ENCODE measurements around the gene C1orf226.

The C1orf226 gene

GRCh38 chr1:162366149-162366548, 15.4 kb upstream of the C1orf226 start:
- no peak for DNase-seq (ENCODE audit: low read depth in 2 of 2)

GRCh38 chr1:162366671-162367070, 14.9 kb upstream of the C1orf226 start:
- DNase-seq (ENCODE audit: low read depth in 2 of 2), result no peak

GRCh38 chr1:162367073-162367472, 14.5 kb upstream of the C1orf226 start:
- DNase-seq (ENCODE audit: low read depth in 2 of 2), result no peak

- DNase-seq (ENCODE audit: low read depth in 2 of 2), result no peak
These were observed 13.8 kb upstream of the C1orf226 start for GRCh38 chr1:162367772-162368171.

- DNase-seq (ENCODE audit: low read depth in 2 of 2), result no peak
These were observed 13.1 kb upstream of the C1orf226 start for GRCh38 chr1:162368451-162368850.

- no peak for DNase-seq (ENCODE audit: low read depth in 2 of 2)
These were observed 12.0 kb upstream of the C1orf226 start for GRCh38 chr1:162369571-162369970.

GRCh38 chr1:162370161-162370560, 11.4 kb upstream of the C1orf226 start:
- no peak for DNase-seq (ENCODE audit: low read depth in 2 of 2)

- DNase-seq (ENCODE audit: low read depth in 2 of 2), result no peak
These were observed 10.8 kb upstream of the C1orf226 start for GRCh38 chr1:162370721-162371120.

GRCh38 chr1:162371611-162372010, 9.9 kb upstream of the C1orf226 start:
- DNase-seq (ENCODE audit: low read depth in 2 of 2), result no peak

GRCh38 chr1:162372159-162373071, 9.1 kb upstream of the C1orf226 start:
- no peak for DNase-seq (ENCODE audit: low read depth in 2 of 2)

GRCh38 chr1:162373072-162373427, 8.5 kb upstream of the C1orf226 start:
- no peak for DNase-seq (ENCODE audit: low read depth in 2 of 2)

- no peak for DNase-seq (ENCODE audit: low read depth in 2 of 2)
These were observed 7.8 kb upstream of the C1orf226 start for GRCh38 chr1:162373541-162374260.

- no peak for DNase-seq (ENCODE audit: low read depth in 2 of 2)
These were observed 7.1 kb upstream of the C1orf226 start for GRCh38 chr1:162374406-162374805.

- no peak for DNase-seq (ENCODE audit: low read depth in 2 of 2)
These were observed 6.1 kb upstream of the C1orf226 start for GRCh38 chr1:162375463-162375862.

GRCh38 chr1:162376691-162377090, 4.8 kb upstream of the C1orf226 start, which contains the start of gene SPATA46:
SPATA46 (minus strand) TSS chr1:162376854; CDS start chr1:162376790, 64 bp downstream.
- no peak for DNase-seq (ENCODE audit: low read depth in 2 of 2)

GRCh38 chr1:162380061-162380846, 1.3 kb upstream of the C1orf226 start:
- DNase-seq (ENCODE audit: low read depth in 2 of 2), result no peak

GRCh38 chr1:162381941-162382750, 618 bp downstream of the C1orf226 start:
- DNase-seq (ENCODE audit: low read depth in 2 of 2), result no peak

GRCh38 chr1:162383091-162383490, 1.6 kb downstream of the C1orf226 start:
- DNase-seq (ENCODE audit: low read depth in 2 of 2), result no peak

- no peak for DNase-seq (ENCODE audit: low read depth in 2 of 2)
These were observed 2.0 kb downstream of the C1orf226 start for GRCh38 chr1:162383516-162383915.

- DNase-seq (ENCODE audit: low read depth in 2 of 2), result no peak
These were observed 2.6 kb downstream of the C1orf226 start for GRCh38 chr1:162384116-162384515.

- no peak for DNase-seq (ENCODE audit: low read depth in 2 of 2)
These were observed 3.2 kb downstream of the C1orf226 start for GRCh38 chr1:162384601-162385279.

All from stimulated activated CD8-positive, alpha-beta memory T cell treated with anti-CD3 and anti-CD28 coated beads, Interleukin-15, amount 100 ng/mL, for 4 hours (primary cell).